GM12873 (cell line): ENCODE results near the gene POP4.

Experiments
- CTCF ChIP-seq: IDR thresholded peaks from 2 replicates; pipeline ENCODE4 v1.5.1; 2012; ENCODE audit warnings: low read depth, mild to moderate bottlenecking, moderate library complexity, low read length, control low read depth; ENCODE audit not compliant: insufficient read depth; ENCODE audit errors: missing control alignments

The POP4 gene

GRCh38 chr19:29579308-29579910, 26.7 kb upstream of the POP4 start:
- no peak for TF ChIP-seq CTCF

- no peak for TF ChIP-seq CTCF
These were observed 24.7 kb upstream of the POP4 start for GRCh38 chr19:29581398-29581797.

- no peak for TF ChIP-seq CTCF
These were observed 22.7 kb upstream of the POP4 start for GRCh38 chr19:29583196-29583999.

- TF ChIP-seq CTCF: no peak
These were observed 19.7 kb upstream of the POP4 start for GRCh38 chr19:29586401-29586800.

GRCh38 chr19:29587059-29587458, 19.0 kb upstream of the POP4 start:
- no peak for TF ChIP-seq CTCF

- no peak for TF ChIP-seq CTCF
These were observed 18.5 kb upstream of the POP4 start for GRCh38 chr19:29587518-29587986.

- TF ChIP-seq CTCF: no peak
These were observed 18.0 kb upstream of the POP4 start for GRCh38 chr19:29588095-29588494.
